OCI-LY7 (cell line): Measurements from ENCODE around the gene PCBP3. TPM values are rescaled to one million over a fixed set of nuclear protein-coding genes. Genes with fewer than 3 reads are reported as not detected.
A peak's percentile ranks its signal among the peaks of the same experiment; 100 is the strongest.

ENCODE experiments used
- BruUV-seq: library from RNA; stranded (reverse); fragments of 400-500 nt; replicated peaks from 2 replicates; lab custom pipeline; 2021; lab: Mats Ljungman, UMichigan
- CTCF ChIA-PET: fragments of 300-600 bp; sonication (Branson Sonifier 250); formaldehyde crosslinking; loops from one replicate; lab custom pipeline; 2022; ENCODE audit warnings: antibody characterized with exemption; ENCODE audit not compliant: unreplicated experiment; lab: Charles Lee
- POLR2A ChIA-PET: fragments of 300-600 bp; sonication (Branson Sonifier 250); formaldehyde crosslinking; loops from one replicate; lab custom pipeline; 2022; ENCODE audit warnings: antibody characterized with exemption; lab: Charles Lee
- DNase-seq: peaks from one replicate; pipeline ENCODE4 v3.0.0-alpha.2; 2015; ENCODE audit warnings: low spot score
- H2AFZ ChIP-seq: fragments of 200-600 bp; sonication (generic), shearing (Covaris generic); 2 replicates; pipeline ENCODE4 v1.6.1; 2014; ENCODE audit warnings: mild to moderate bottlenecking, antibody characterized with exemption, low read length, moderate library complexity
- H3K27ac ChIP-seq: fragments of 200-600 bp; sonication (generic); 2 replicates; pipeline ENCODE4 v1.5.1; 2014; ENCODE audit warnings: mixed run types, low read depth, mild to moderate bottlenecking, moderate library complexity, low read length, inconsistent platforms; ENCODE audit not compliant: poor library complexity, severe bottlenecking
- H3K36me3 ChIP-seq: fragments of 200-600 bp; sonication (generic); 2 replicates; pipeline ENCODE4 v1.6.1; 2014; ENCODE audit warnings: mild to moderate bottlenecking, antibody characterized with exemption, low read length, moderate library complexity, mixed read lengths; ENCODE audit not compliant: insufficient read depth
- H3K4me1 ChIP-seq: fragments of 200-600 bp; sonication (generic); 2 replicates; pipeline ENCODE4 v1.5.1; 2014; ENCODE audit warnings: mild to moderate bottlenecking, low read length; ENCODE audit not compliant: insufficient read depth, poor library complexity, severe bottlenecking
- H3K4me2 ChIP-seq: fragments of 200-600 bp; sonication (generic); 2 replicates; pipeline ENCODE4 v1.6.1; 2014; ENCODE audit warnings: mild to moderate bottlenecking, low read length
- H3K4me3 ChIP-seq: fragments of 200-600 bp; sonication (generic); 2 replicates; pipeline ENCODE4 v1.5.1; 2014; ENCODE audit warnings: mild to moderate bottlenecking, low read depth, low read length; ENCODE audit not compliant: poor library complexity, severe bottlenecking
- H3K79me2 ChIP-seq: fragments of 200-600 bp; sonication (generic); 2 replicates; pipeline ENCODE4 v1.6.1; 2016; ENCODE audit warnings: low read depth, mild to moderate bottlenecking, low read length, moderate library complexity, mixed read lengths; ENCODE audit not compliant: insufficient read depth
- H3K9me2 ChIP-seq: fragments of 200-600 bp; sonication (generic); 2 replicates; pipeline ENCODE4 v1.6.1; 2016; ENCODE audit warnings: mild to moderate bottlenecking, low read length, mixed read lengths; ENCODE audit not compliant: insufficient read depth
- H3K9me3 ChIP-seq: fragments of 200-600 bp; sonication (generic); 2 replicates; pipeline ENCODE4 v1.6.1; 2014; ENCODE audit warnings: mild to moderate bottlenecking, mixed run types, low read length, mixed read lengths
- H4K20me1 ChIP-seq: fragments of 200-600 bp; sonication (generic); 2 replicates; pipeline ENCODE4 v1.6.1; 2014; ENCODE audit warnings: mild to moderate bottlenecking, antibody characterized with exemption, low read length, moderate library complexity, mixed read lengths; ENCODE audit not compliant: insufficient read depth
- EZH2phosphoT487 ChIP-seq: fragments of 200-600 bp; sonication (generic); IDR thresholded peaks from 2 replicates; pipeline ENCODE4 v1.6.1; 2018; ENCODE audit warnings: low read depth, borderline replicate concordance, mild to moderate bottlenecking, mixed run types, antibody characterized with exemption, low read length, moderate library complexity, mixed read lengths
- intact Hi-C: fragments of 100-400 bp; cut with micrococcal nuclease; formaldehyde crosslinking; loops from one replicate; pipeline ENCODE4 v1.10.0; 2022; ENCODE audit not compliant: unreplicated experiment
- total RNA-seq, 2 experiments: library from RNA; depleted of rRNA in 1 of 2; stranded (reverse); fragments of >200 nt in 1 of 2; shearing (Covaris generic) in 1 of 2; gene quantifications; 2 replicates each; pipeline ENCODE4 v1.2.3, GENCODE V29; 2014 to 2022
- TF ChIP-seq, protein P1 (sequence below): fragments of 200-600 bp; sonication (generic); conservative IDR thresholded peaks from 2 replicates; pipeline ENCODE4 v1.5.1; 2014; ENCODE audit warnings: mild to moderate bottlenecking, antibody characterized with exemption, low read length, moderate library complexity, mixed read lengths

PCBP3 gene
- total RNA-seq, 2 experiments from 2014 or later = 0.61 TPM; not detected in 1

DNA sequence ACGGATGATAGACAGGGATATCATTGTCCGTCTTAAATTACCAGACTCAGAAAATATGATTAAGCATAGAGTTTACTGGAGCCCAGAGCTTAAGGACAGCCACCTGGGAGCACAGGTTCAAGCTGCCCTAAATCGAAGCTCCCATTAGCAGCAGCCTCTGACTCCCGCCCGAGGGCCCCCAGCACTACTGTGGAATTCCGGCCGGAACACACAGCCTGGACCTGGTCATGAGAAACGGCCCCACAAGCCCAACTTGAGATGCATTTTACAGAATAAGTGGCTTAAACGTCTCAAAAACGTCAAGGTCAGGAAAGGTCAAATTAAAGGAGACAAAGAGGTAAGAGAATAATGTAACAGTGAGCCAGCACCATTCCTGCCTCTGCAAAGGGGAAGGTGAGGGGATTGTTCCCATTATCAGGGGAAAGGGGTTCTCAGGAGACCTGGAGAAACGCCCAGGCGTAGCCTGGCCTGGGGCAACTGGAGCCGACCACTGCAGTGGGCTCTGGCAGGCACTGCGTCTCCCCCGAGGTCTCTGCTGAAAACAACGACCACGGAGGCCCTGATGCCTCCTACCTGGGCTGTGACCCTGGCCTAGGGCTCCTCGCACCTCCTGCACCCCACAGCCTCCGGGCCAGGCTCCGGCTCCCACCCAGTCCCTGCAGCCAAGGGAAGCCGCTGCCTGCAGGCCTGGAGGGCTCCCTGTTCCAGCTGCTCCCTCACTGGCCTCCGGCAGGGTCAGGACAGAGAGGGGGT is 326.6 kb downstream of the PCBP3 start:
- Histone ChIP-seq H3K27ac (no peak overlapping the region), H3K36me3 (no peaks in the 10 kb centered on the region), H3K4me1 (no peaks in the 10 kb centered on the region), H3K4me2 (no peak overlapping the region), H2AFZ (no peak overlapping the region), H3K4me3 (no peak overlapping the region), H3K9me3 (no peaks in the 10 kb centered on the region), H4K20me1 (no peaks in the 10 kb centered on the region), H3K79me2 (no peaks in the 10 kb centered on the region), H3K9me2 (no peaks in the 10 kb centered on the region)
- POLR2A ChIA-PET = no interaction called here
- intact Hi-C loops = no loop called here
- DNase-seq = no peak
- BruUV-seq = no TSS peak
- CTCF ChIA-PET = no interaction called here
- TF ChIP-seq EZH2phosphoT487 = no peak
- TF ChIP-seq, protein P1, sequence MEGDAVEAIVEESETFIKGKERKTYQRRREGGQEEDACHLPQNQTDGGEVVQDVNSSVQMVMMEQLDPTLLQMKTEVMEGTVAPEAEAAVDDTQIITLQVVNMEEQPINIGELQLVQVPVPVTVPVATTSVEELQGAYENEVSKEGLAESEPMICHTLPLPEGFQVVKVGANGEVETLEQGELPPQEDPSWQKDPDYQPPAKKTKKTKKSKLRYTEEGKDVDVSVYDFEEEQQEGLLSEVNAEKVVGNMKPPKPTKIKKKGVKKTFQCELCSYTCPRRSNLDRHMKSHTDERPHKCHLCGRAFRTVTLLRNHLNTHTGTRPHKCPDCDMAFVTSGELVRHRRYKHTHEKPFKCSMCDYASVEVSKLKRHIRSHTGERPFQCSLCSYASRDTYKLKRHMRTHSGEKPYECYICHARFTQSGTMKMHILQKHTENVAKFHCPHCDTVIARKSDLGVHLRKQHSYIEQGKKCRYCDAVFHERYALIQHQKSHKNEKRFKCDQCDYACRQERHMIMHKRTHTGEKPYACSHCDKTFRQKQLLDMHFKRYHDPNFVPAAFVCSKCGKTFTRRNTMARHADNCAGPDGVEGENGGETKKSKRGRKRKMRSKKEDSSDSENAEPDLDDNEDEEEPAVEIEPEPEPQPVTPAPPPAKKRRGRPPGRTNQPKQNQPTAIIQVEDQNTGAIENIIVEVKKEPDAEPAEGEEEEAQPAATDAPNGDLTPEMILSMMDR = no peak

DNA sequence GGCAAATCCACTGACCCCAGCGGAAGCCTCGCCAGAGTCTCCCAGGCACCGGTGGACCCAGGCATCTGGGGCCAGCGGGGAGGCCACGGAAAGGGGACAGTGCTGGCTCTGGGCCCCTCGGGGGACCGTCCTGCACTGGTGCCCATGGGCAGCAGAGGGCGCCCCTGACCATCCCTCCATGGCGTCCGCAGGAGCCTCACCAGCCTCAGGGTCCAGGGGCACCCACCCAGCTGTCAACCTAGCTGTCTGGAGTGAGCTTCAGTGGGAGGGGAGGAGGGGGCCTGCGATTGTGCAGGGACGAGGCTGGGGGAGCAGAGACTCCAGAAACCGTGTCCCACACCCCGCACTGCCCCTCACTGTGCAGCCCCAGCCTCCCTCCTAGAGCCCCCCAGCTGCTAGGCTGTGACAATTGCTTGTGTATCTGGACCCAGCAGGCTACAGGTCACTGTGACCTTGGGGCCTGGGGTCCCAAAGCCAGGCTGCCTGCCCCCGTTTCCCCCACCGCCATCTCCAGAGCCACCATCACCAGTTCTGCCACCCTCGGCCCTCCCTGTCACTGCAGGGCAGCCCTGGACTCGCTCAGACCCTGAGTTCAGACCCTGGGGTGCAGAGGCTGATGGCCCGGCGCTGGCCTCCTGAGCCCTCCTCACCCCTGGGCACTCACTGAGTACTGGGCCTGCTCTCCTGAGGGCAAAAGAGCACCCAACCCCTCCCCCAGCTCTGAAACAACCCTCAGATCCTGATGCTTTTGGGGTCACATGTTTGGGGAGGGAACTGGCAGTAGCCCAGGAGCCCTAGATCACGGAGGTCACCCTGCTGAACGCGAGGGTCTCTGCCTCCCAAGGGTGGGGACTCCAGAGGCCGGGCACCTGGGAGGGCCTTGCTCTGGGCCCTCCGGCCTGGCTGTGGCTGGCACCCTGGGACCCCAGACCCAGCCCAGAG is 327.4 kb downstream of the PCBP3 start:
- TF ChIP-seq, protein P1 = peak; percentile 70
- no peak for TF ChIP-seq EZH2phosphoT487
- ChIA-PET POLR2A (no interaction called here), CTCF (interaction anchor here (0.5 kb wide), 1 partner anchor 216 kb away, joined by 3 read pairs; no protein-coding TSS in a partner anchor)
- intact Hi-C loops = no loop called here
- no peak overlapping the region for H3K4me3 ChIP-seq
- peak; percentile 10 for DNase-seq
- H3K79me2 ChIP-seq = no peaks in the 10 kb centered on the region
- H4K20me1 ChIP-seq = no peaks in the 10 kb centered on the region
- no peak overlapping the region for H3K27ac ChIP-seq
- no peaks in the 10 kb centered on the region for H3K9me3 ChIP-seq
- no TSS peak for BruUV-seq
- no peak overlapping the region for H2AFZ ChIP-seq
- H3K4me1 ChIP-seq = no peaks in the 10 kb centered on the region
- H3K36me3 ChIP-seq = no peaks in the 10 kb centered on the region
- H3K4me2 ChIP-seq = no peak overlapping the region
- H3K9me2 ChIP-seq = no peaks in the 10 kb centered on the region
